Measurements from ENCODE around the gene TPST1.

Gene TPST1

GRCh38 chr7:66238773-66239466, 33.8 kb downstream of the TPST1 start:
- Histone ChIP-seq H3F3A (ENCODE audit: low read depth) (no peaks in the 10 kb centered on the region), H3K4me3 (ENCODE audit: low read length, poor library complexity, severe bottlenecking) (no peak overlapping the region), H3K9me3 (ENCODE audit: insufficient read depth, low read depth, low read length) (no peaks in the 10 kb centered on the region), H3K4me2 (ENCODE audit: low read depth, low read length, poor library complexity, severe bottlenecking) (no peak overlapping the region), H3K9me2 (replicated peaks; ENCODE audit: low read depth, low read length) (no peaks in the 10 kb centered on the region), H3K36me3 (ENCODE audit: insufficient read depth, low read length) (no peaks in the 10 kb centered on the region), H3K9ac (ENCODE audit: low read depth, low read length, poor library complexity, severe bottlenecking) (no peak overlapping the region), H3K27me3 (ENCODE audit: insufficient read depth, low read length, poor library complexity, severe bottlenecking) (no peaks in the 10 kb centered on the region), H4K20me1 (ENCODE audit: insufficient read depth, low read length, poor library complexity, severe bottlenecking) (no peaks in the 10 kb centered on the region), H2AFZ (ENCODE audit: low read length) (no peak overlapping the region), H3K4me1 (ENCODE audit: insufficient read depth, low read length, poor library complexity, severe bottlenecking) (no peaks in the 10 kb centered on the region), H3K79me2 (ENCODE audit: insufficient read depth, low read length) (no peaks in the 10 kb centered on the region)
- TF ChIP-seq, protein P1, sequence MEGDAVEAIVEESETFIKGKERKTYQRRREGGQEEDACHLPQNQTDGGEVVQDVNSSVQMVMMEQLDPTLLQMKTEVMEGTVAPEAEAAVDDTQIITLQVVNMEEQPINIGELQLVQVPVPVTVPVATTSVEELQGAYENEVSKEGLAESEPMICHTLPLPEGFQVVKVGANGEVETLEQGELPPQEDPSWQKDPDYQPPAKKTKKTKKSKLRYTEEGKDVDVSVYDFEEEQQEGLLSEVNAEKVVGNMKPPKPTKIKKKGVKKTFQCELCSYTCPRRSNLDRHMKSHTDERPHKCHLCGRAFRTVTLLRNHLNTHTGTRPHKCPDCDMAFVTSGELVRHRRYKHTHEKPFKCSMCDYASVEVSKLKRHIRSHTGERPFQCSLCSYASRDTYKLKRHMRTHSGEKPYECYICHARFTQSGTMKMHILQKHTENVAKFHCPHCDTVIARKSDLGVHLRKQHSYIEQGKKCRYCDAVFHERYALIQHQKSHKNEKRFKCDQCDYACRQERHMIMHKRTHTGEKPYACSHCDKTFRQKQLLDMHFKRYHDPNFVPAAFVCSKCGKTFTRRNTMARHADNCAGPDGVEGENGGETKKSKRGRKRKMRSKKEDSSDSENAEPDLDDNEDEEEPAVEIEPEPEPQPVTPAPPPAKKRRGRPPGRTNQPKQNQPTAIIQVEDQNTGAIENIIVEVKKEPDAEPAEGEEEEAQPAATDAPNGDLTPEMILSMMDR (conservative IDR thresholded peaks at IDR 0.05; ENCODE audit: low read length): no peak
- no peak for TF ChIP-seq EZH2phosphoT487 (IDR thresholded peaks at IDR 0.05; ENCODE audit: borderline replicate concordance)

GRCh38 chr7:66239467-66239856, 34.3 kb downstream of the TPST1 start:
- no peak for TF ChIP-seq EZH2phosphoT487 (IDR thresholded peaks at IDR 0.05; ENCODE audit: borderline replicate concordance)
- TF ChIP-seq, protein P1 (conservative IDR thresholded peaks at IDR 0.05; ENCODE audit: low read length): no peak

DNA sequence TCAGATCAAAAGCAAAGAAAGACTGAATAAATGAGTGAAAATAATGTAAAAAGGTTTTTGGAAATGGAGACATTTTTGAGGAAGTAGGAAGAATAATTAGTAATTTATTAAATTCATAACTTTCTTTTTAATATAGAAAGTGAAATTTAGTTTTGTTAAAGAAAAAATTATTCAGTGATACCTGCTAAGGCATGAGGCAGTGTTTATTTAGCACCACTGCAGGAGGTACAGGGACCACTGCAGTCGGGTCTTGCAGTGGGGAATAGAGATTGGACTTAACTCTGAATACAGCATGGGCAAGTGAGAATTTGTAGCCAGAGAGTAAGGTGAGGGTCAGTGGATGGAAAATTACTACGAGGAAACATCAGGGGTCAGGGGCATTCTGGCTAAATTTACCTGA, 39.9 kb downstream of the TPST1 start:
- Histone ChIP-seq H4K20me1 (ENCODE audit: insufficient read depth, low read length, poor library complexity, severe bottlenecking) (no peaks in the 10 kb centered on the region), H3K4me2 (ENCODE audit: low read depth, low read length, poor library complexity, severe bottlenecking) (no peak overlapping the region), H3K9me2 (replicated peaks; ENCODE audit: low read depth, low read length) (no peaks in the 10 kb centered on the region), H3K9ac (ENCODE audit: low read depth, low read length, poor library complexity, severe bottlenecking) (no peak overlapping the region), H3K9me3 (ENCODE audit: insufficient read depth, low read depth, low read length) (no peaks in the 10 kb centered on the region), H3K4me1 (ENCODE audit: insufficient read depth, low read length, poor library complexity, severe bottlenecking) (no peaks in the 10 kb centered on the region), H3K79me2 (ENCODE audit: insufficient read depth, low read length) (no peaks in the 10 kb centered on the region), H3F3A (ENCODE audit: low read depth) (no peaks in the 10 kb centered on the region), H2AFZ (ENCODE audit: low read length) (no peak overlapping the region), H3K4me3 (ENCODE audit: low read length, poor library complexity, severe bottlenecking) (no peak overlapping the region), H3K27me3 (ENCODE audit: insufficient read depth, low read length, poor library complexity, severe bottlenecking) (no peaks in the 10 kb centered on the region), H3K36me3 (ENCODE audit: insufficient read depth, low read length) (no peaks in the 10 kb centered on the region)
- no peak for TF ChIP-seq EZH2phosphoT487 (IDR thresholded peaks at IDR 0.05; ENCODE audit: borderline replicate concordance)
- TF ChIP-seq, protein P1 (conservative IDR thresholded peaks at IDR 0.05; ENCODE audit: low read length): no peak

More at GRCh38 chr7:66239467-66239856, 34.3 kb downstream of the TPST1 start:
- Histone ChIP-seq H3K9me2 (replicated peaks; ENCODE audit: low read depth, low read length) (no peaks in the 10 kb centered on the region), H3K79me2 (ENCODE audit: insufficient read depth, low read length) (no peaks in the 10 kb centered on the region), H3K9ac (ENCODE audit: low read depth, low read length, poor library complexity, severe bottlenecking) (no peak overlapping the region), H3K4me1 (ENCODE audit: insufficient read depth, low read length, poor library complexity, severe bottlenecking) (no peaks in the 10 kb centered on the region), H4K20me1 (ENCODE audit: insufficient read depth, low read length, poor library complexity, severe bottlenecking) (no peaks in the 10 kb centered on the region), H3K27me3 (ENCODE audit: insufficient read depth, low read length, poor library complexity, severe bottlenecking) (no peaks in the 10 kb centered on the region), H2AFZ (ENCODE audit: low read length) (no peak overlapping the region), H3K4me2 (ENCODE audit: low read depth, low read length, poor library complexity, severe bottlenecking) (no peak overlapping the region), H3K36me3 (ENCODE audit: insufficient read depth, low read length) (no peaks in the 10 kb centered on the region), H3K9me3 (ENCODE audit: insufficient read depth, low read depth, low read length) (no peaks in the 10 kb centered on the region), H3F3A (ENCODE audit: low read depth) (no peaks in the 10 kb centered on the region), H3K4me3 (ENCODE audit: low read length, poor library complexity, severe bottlenecking) (no peak overlapping the region)
